Loucy (cell line): Measurements from ENCODE around the gene OR2W3.

Experiments
- CTCF ChIP-seq: fragments of 200-600 bp; sonication (generic); conservative IDR thresholded peaks from 2 replicates; pipeline ENCODE4 v1.5.1; 2014; ENCODE audit warnings: mild to moderate bottlenecking, antibody characterized with exemption, low read length
- EZH2phosphoT487 ChIP-seq: fragments of 200-600 bp; IDR thresholded peaks from 2 replicates; pipeline ENCODE4 v1.6.1; 2018; ENCODE audit warnings: antibody characterized with exemption, mild to moderate bottlenecking, moderate library complexity, borderline replicate concordance

- TF ChIP-seq CTCF (no peak), EZH2phosphoT487 (no peak)
Measured at GRCh38 chr1:247895976-247896375, 589 bp downstream of the OR2W3 start.
